ENCODE data around the gene PEAK1.
"Not testable (repeated sequence)": the region's sequence is repeated elsewhere in the genome, so short reads cannot be mapped to it uniquely, and the experiment has no call there.

The PEAK1 gene

DNA sequence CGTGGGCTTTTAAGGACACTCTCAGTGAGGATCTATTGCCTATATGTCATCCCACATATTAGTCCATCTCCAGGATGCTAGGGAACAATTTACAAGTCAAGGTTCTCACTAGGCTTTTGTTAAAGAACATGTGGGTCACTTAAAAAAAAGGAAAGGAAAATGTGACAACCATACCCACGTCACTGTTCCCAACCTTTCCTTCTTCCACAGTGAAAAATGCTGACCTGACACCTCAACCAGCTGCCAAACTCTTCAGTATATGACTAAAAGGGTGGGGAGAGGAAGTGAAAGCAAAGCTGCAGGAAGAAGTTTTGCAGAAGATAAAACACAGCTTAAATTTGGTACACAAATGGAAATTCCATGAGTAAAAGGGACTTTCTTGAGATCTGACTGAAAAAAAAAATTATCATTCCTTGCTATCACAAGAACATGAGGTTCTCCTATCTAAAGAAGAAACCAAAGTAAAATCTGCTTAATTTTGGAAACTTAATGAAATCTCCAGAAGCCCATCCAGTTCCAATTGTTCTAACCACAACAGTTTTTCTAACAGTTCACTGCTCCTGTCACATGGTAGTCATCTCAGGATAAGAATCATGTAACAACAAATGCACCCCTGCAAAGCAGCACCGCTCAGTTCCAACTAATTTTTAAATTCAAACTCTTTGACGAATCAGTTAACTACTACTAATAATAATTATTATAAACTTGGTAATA is 232.0 kb downstream of the PEAK1 start:
- H3K27ac Mint-ChIP-seq: peak overlapping the region in 1 of 2 donors; percentile 45
- peaks cover 22 to 25% of the 10 kb centered on the region in 2 donors for H3K4me1 Mint-ChIP-seq (ENCODE audit: low read depth in 2 of 2)
- H3K4me3 Mint-ChIP-seq: peak overlapping the region in 1 of 2 donors; percentile 9
- ATAC-seq (replicated peaks) (peak; percentile 55), DNase-seq (no peak)
- no peaks in the 10 kb centered on the region for H3K9me3 Mint-ChIP-seq
- no peaks in the 10 kb centered on the region for H3K27me3 Mint-ChIP-seq
- H3K36me3 Mint-ChIP-seq (ENCODE audit: insufficient read depth): no peaks in the 10 kb centered on the region

DNA sequence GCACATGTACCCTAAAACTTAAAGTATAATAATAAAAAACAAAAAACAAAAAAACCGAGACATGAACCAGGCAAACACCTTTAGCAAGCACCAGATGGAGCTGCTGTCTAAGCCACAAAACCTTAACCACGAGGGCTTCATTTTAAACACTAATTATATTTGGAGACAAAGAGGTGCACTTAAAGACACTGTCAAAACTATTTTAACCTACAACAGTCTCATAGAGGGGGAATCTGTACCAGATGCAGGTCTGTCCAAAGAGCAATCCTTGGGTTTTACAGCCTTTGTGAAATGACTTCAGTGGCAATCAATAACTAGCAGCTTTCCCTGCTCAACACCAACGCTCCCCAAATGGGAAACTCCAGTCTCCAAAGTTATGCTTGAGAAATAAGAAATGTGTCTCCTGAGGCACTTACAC is 233.3 kb downstream of the PEAK1 start:
- Mint-ChIP-seq H3K4me1 (ENCODE audit: low read depth in 2 of 2) (peaks cover 30 to 35% of the 10 kb centered on the region in 2 donors), H3K4me3 (no peak overlapping the region), H3K9me3 (no peaks in the 10 kb centered on the region), H3K27me3 (no peaks in the 10 kb centered on the region), H3K36me3 (ENCODE audit: insufficient read depth) (no peaks in the 10 kb centered on the region), H3K27ac (peak overlapping the region in 1 of 2 donors; percentile 24)
- ATAC-seq (replicated peaks) (peak; percentile 34), DNase-seq (peak; percentile 12 to 13 (median 12))

DNA sequence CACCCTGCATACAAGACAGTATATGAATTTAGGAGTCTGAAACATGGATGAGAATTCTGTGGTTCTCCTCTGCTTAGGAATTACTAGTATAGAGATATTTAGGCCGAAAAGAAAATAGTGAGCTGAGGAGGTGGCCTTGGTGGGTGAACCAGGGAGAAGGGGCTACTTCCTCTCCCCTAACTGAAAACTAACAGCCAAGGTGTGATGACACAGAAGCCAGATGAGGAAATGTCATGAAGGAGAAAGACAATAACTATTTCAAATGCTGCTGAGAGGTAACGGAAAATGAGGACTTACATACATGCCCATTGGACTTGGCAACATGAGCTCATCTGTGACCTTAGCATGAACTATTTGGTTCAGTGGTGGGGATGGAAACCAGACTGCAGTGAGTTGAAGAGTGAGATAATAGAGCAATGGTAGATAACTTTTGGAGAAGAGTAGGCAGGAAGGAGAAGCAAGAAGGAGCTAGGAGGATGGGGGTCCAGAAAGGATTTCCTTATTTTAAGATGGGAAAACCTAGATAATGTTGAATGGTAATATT is 234.6 kb downstream of the PEAK1 start:
- peak overlapping the region; percentile 4 to 7 for H3K27ac Mint-ChIP-seq

DNA sequence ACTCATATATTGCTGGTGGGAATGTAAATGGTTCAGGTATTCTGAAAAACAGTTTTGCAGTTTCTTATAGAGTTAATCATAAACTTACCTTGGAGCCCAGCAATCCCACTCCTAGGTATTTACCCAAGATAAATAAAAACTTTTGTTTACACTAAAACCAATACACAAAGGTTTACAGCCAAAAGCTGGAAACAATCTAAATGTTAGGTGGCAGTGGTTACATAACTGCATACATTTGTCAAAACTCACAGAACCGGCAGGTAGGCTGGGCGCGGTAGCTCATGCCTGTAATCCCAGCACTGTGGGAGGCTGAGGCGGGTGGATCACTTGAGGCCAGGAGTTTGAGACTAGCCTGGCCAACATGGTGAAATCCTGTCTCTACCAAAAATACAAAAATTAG is 235.6 kb downstream of the PEAK1 start:
- H3K27ac Mint-ChIP-seq; H3K4me3 Mint-ChIP-seq; H3K27me3 Mint-ChIP-seq; H3K36me3 Mint-ChIP-seq (ENCODE audit: insufficient read depth); DNase-seq; H3K9me3 Mint-ChIP-seq; ATAC-seq (replicated peaks): not testable (repeated sequence)
- peaks cover 50 to 57% of the 10 kb centered on the region in 2 donors for H3K4me1 Mint-ChIP-seq (ENCODE audit: low read depth in 2 of 2)

More for the DNA sequence above, 234.6 kb downstream of the PEAK1 start:
- Mint-ChIP-seq H3K9me3 (no peaks in the 10 kb centered on the region), H3K36me3 (ENCODE audit: insufficient read depth) (no peaks in the 10 kb centered on the region), H3K4me1 (ENCODE audit: low read depth in 2 of 2) (peaks cover 42 to 47% of the 10 kb centered on the region in 2 donors), H3K27me3 (no peaks in the 10 kb centered on the region), H3K4me3 (no peak overlapping the region)
- DNase-seq (no peak), ATAC-seq (replicated peaks) (no peak)

DNA sequence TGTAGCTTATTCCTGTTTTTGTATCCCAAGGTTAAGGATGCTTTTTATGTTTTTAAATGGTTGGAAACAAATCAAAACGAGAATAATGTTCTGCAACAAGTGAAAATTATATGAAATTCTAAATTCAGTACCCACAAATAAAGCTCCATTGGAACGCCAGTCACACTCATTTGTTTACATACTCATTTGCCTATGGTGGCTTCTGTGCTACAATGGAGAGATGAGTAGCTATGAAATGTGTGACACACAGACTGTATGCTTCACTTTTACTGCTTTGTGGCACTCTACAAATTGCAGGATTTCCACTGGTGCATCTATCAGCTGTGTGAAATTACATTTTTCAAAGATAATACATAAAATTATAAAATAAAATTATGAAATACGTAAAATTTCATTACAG is 236.8 kb downstream of the PEAK1 start:
- peak overlapping the region in 1 of 2 donors; percentile 12 for H3K27ac Mint-ChIP-seq
- H3K4me3 Mint-ChIP-seq: no peak overlapping the region
- no peaks in the 10 kb centered on the region for H3K36me3 Mint-ChIP-seq (ENCODE audit: insufficient read depth)
- H3K4me1 Mint-ChIP-seq (ENCODE audit: low read depth in 2 of 2): peaks cover 55 to 68% of the 10 kb centered on the region in 2 donors
- no peak for ATAC-seq (replicated peaks)
- H3K9me3 Mint-ChIP-seq: no peaks in the 10 kb centered on the region
- no peak for DNase-seq
- no peaks in the 10 kb centered on the region for H3K27me3 Mint-ChIP-seq

DNA sequence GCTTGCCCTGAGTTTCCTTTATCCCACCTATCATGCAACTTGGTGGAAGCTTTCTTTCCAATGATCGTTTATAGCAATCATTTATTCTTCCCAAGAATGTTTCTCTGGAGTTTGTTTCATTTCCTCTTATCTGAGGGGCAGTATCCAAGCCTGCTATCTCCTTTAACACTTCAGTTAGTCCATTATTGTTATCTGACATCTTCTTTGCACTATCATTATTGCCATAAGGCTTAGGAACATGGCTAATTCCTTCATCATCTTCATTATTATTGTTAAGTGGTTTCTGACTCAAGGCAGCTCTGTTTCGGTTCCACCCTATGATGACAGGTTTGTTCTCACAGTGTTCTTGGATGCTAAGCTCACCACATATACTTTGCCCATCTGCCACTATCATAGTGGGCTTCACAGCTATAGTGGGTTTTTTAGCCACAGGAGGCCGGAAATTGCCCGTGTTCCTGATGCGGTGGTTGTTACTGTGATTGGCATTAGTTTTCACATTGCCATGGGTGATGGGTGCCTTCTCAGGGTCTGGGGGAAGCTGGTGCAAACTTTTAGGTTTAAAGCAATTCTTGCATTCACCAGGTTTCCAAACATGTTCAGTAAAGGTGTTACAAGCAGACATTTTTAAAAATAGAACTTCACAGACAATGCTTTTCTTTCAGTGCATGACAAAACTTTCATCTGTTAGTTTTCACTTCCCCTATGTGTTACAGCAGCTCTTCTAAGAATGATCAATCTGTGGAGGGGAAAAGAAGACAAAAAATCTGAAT is 238.4 kb downstream of the PEAK1 start:
- DNase-seq: peak; percentile 35 to 53 (median 42)
- peak; percentile 81 for ATAC-seq (replicated peaks)
- Mint-ChIP-seq H3K36me3 (ENCODE audit: insufficient read depth) (no peaks in the 10 kb centered on the region), H3K4me1 (ENCODE audit: low read depth in 2 of 2) (peaks cover 46 to 55% of the 10 kb centered on the region in 2 donors), H3K27ac (peak overlapping the region; percentile 96 to 97), H3K4me3 (peak overlapping the region; percentile 58 to 67), H3K27me3 (no peaks in the 10 kb centered on the region), H3K9me3 (no peaks in the 10 kb centered on the region)

DNA sequence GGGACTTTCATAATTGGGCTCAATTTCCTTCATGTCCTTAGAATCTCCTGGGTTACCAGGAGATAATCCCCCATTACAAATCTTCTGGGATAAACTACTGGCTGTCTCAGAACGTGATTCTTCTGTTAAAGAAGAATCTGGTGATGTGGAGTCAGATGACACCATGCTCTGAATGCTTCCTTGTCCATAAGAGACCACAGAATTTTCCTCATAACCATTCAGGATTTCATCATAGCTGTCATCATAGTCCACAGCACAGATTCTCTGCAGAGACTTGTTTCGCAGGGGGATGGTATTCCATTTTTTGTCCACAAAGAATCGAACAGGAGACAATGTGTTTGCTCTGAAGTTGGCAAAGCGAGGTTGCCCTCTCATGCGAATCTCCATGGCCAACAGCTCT is 239.1 kb downstream of the PEAK1 start:
- H3K27ac Mint-ChIP-seq: peak overlapping the region; percentile 96 to 97
- H3K36me3 Mint-ChIP-seq (ENCODE audit: insufficient read depth): no peaks in the 10 kb centered on the region
- no peaks in the 10 kb centered on the region for H3K9me3 Mint-ChIP-seq
- DNase-seq: no peak
- no peaks in the 10 kb centered on the region for H3K27me3 Mint-ChIP-seq
- H3K4me1 Mint-ChIP-seq (ENCODE audit: low read depth in 2 of 2): peaks cover 46 to 53% of the 10 kb centered on the region in 2 donors
- H3K4me3 Mint-ChIP-seq: peak overlapping the region; percentile 58 to 67
- ATAC-seq (replicated peaks): no peak

DNA sequence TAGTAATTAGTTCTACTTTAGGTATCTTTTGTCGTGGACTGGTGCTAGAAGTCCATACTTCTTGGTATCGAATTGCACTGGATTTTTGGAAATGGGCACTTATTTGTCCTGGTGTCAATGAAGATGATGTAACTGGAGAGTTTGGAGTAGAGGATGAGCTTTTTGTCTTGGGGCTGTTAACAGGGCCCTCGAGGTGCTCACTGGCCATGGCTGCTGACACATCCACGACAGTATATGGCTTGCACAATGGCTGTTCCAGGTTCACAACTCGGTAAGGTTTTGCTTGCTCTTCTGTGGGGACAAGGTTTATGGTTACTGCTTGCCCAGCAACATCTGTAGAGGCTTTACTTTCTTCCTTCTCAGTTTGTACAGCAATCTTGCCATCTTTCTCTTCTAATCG is 239.6 kb downstream of the PEAK1 start:
- Mint-ChIP-seq H3K27me3 (no peaks in the 10 kb centered on the region), H3K36me3 (ENCODE audit: insufficient read depth) (no peaks in the 10 kb centered on the region), H3K4me3 (peak overlapping the region; percentile 74 to 77), H3K4me1 (ENCODE audit: low read depth in 2 of 2) (peaks cover 42 to 51% of the 10 kb centered on the region in 2 donors), H3K27ac (peak overlapping the region; percentile 96 to 97), H3K9me3 (no peaks in the 10 kb centered on the region)
- DNase-seq (no peak), ATAC-seq (replicated peaks) (no peak)

DNA sequence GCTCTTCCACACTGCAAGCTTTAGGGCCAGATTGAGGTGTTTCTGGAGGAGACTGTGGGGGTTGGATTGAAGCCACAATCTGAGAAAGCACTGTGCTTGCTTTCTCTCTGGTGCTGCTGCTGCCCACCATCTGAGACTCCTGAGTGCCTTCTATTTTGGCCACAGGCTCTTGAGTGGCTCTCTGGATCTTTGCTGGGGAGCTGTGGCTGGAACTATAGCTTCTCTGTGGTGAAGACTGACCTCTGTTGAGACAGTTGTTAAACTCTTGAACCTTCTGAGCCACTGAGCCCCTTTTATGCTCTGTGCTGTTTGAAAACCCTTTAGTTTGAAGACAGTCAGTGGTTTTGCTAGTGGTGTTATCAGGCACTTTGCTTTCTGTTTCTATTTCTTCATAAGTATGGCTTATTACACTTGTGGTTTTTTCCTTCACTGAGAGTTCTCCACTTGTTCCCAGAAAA is 240.3 kb downstream of the PEAK1 start:
- Mint-ChIP-seq H3K36me3 (ENCODE audit: insufficient read depth) (no peaks in the 10 kb centered on the region), H3K27ac (peak overlapping the region; percentile 96 to 97)
- ATAC-seq (replicated peaks): peak; percentile 63

DNA sequence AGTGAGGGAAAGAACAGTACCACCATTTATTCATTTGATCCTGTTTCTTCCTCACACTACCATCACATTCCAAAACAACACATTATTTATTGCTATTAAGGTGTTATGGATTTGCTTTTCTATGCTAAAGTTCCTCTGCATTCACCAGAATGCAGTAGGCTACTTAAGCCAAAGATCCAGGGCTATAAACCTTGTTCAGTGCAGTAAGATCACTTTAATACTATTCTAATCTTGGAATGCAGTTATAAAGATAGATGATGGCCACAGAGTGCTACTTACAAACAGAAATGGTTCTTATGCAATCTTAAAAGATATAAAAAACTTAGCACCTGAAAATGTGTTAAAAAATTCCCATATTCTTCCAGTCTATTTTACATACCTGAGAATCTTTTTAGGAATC is 241.5 kb downstream of the PEAK1 start:
- Mint-ChIP-seq H3K27me3 (no peaks in the 10 kb centered on the region), H3K27ac (peak overlapping the region; percentile 96 to 97), H3K4me1 (ENCODE audit: low read depth in 2 of 2) (peaks cover 39 to 45% of the 10 kb centered on the region in 2 donors), H3K4me3 (no peak overlapping the region), H3K36me3 (ENCODE audit: insufficient read depth) (no peaks in the 10 kb centered on the region), H3K9me3 (no peaks in the 10 kb centered on the region)
- DNase-seq: no peak
- no peak for ATAC-seq (replicated peaks)

More for the DNA sequence above, 240.3 kb downstream of the PEAK1 start:
- H3K9me3 Mint-ChIP-seq: no peaks in the 10 kb centered on the region
- H3K4me1 Mint-ChIP-seq (ENCODE audit: low read depth in 2 of 2): peaks cover 36 to 45% of the 10 kb centered on the region in 2 donors
- H3K4me3 Mint-ChIP-seq: peak overlapping the region; percentile 74 to 77
- DNase-seq: peak in 1 of 3 experiments; percentile 10
- H3K27me3 Mint-ChIP-seq: no peaks in the 10 kb centered on the region

DNA sequence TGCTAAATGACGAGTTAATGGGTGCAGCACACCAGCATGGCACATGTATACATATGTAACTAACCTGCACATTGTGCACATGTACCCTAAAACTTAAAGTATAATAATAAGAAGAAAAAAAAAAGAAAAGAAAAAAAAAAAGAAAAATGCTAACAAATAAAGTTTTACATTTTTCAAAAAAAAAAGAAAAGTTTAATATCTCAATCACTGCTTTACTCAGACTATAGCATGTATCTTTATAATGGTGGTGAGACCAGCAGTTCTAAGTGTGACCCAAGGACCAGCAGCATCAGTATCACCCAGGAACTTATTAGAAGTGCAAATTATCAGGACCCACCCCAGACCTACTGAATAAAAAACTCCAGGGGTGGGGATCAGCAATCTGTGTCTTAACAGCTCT is 243.8 kb downstream of the PEAK1 start:
- not testable (repeated sequence) for H3K27ac Mint-ChIP-seq; H3K27me3 Mint-ChIP-seq; DNase-seq; ATAC-seq (replicated peaks); H3K4me3 Mint-ChIP-seq; H3K36me3 Mint-ChIP-seq (ENCODE audit: insufficient read depth); H3K9me3 Mint-ChIP-seq
- H3K4me1 Mint-ChIP-seq (ENCODE audit: low read depth in 2 of 2): peaks cover 27 to 30% of the 10 kb centered on the region in 2 donors

DNA sequence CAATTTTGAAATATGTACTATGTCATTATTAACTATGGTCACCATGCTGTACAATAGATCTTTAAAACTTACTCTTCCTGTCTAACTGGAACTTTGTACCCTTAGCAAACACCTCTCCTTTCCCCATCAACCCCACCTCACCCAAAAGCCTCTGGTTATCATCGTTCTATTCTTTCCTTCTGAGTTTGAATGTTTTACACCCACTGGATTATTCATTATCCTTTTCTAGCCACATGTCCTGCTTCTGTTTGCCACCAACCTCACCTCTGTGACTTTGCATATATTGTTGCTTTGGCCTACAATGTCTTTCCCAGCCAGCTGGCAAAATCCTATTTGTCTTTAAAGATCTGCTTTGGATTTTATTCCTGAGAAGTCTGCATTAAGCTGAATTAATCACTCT is 246.4 kb downstream of the PEAK1 start:
- DNase-seq: no peak
- H3K27me3 Mint-ChIP-seq: no peaks in the 10 kb centered on the region
- no peak overlapping the region for H3K27ac Mint-ChIP-seq
- H3K36me3 Mint-ChIP-seq (ENCODE audit: insufficient read depth): no peaks in the 10 kb centered on the region
- ATAC-seq (replicated peaks): no peak
- peaks cover 8 to 9% of the 10 kb centered on the region in 2 donors for H3K4me1 Mint-ChIP-seq (ENCODE audit: low read depth in 2 of 2)
- no peaks in the 10 kb centered on the region for H3K9me3 Mint-ChIP-seq
- no peak overlapping the region for H3K4me3 Mint-ChIP-seq

DNA sequence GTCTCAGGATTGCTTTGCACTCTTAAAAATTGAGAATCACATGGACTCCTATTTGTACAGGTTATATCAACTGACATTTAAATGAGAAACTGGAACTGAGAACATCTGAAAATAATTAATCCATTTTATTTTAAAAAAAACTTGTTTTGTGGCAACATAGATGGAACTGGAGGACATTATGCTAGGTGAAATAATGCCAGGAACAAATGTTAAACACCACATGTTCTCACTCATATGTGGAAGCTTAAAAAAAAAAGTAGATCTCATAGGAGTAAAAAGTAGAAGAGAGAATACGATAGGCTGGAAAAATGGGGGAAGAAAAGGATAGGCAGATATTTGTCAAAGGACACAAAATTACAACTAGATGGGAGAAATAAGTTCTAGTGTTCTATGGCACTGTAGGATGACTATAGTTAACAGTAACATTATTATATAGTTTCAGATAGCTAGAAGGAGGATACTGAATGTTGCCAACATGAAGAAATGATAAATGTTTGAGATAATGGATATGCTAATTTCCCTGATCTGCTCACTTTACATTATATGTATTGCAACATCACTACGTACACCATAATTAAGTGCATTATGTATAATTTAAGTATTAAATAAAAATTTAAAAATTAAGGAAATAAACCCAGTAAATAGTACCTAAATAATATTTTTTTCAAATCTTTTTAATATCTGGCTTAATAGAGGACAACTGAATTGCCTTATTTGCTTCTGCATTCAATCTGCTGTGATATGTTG is 248.5 kb downstream of the PEAK1 start:
- Mint-ChIP-seq H3K27ac (no peak overlapping the region), H3K9me3 (no peaks in the 10 kb centered on the region), H3K4me1 (ENCODE audit: low read depth in 2 of 2) (peaks cover 4 to 9% of the 10 kb centered on the region in 2 donors)

More for the DNA sequence above, 248.5 kb downstream of the PEAK1 start:
- DNase-seq (no peak), ATAC-seq (replicated peaks) (no peak)
- no peaks in the 10 kb centered on the region for H3K36me3 Mint-ChIP-seq (ENCODE audit: insufficient read depth)
- no peaks in the 10 kb centered on the region for H3K27me3 Mint-ChIP-seq
- H3K4me3 Mint-ChIP-seq: no peak overlapping the region

Data from effector memory CD8-positive, alpha-beta T cell (primary cell).